ENCODE measurements around the gene FOXO1. TPM values are rescaled to one million over a fixed set of nuclear protein-coding genes. Genes with fewer than 3 reads are reported as not detected.

The FOXO1 gene
- total RNA-seq, 1 experiment from 2014 or later, result 12.2 TPM

DNA sequence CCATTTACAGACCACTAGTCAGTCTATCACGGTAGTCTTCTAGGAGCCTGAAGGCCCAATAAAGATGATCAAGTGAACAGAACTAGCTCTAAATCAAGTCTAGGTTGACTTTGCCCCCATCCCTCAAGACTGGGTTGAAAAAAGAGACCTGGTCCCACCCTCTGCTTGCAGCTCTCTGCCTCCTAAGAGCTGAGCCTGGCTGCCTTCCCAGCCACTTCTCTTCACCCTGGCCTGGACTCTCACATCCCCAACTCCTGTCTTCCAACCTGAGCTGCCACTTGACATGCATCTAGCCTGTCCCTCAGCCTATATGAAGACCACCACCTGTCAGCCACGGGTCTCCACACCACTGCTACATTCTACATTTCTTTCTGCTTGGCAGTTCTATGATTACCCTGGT lies 99.6 kb downstream of the FOXO1 start:
- Histone ChIP-seq H3K79me2 (ENCODE audit: insufficient read depth, low read length) (0 out of 2 replicates have a peak, but pooled peaks cover 3% of the 10 kb centered on the region), H3K9me3 (ENCODE audit: control insufficient read depth in 1 of 2, insufficient read depth in 1 of 2, low read depth in 1 of 2, low read length in 2 of 2) (no peaks in the 10 kb centered on the region), H3K4me2 (ENCODE audit: low read length) (no peak overlapping the region), H3K9ac (ENCODE audit: low read length) (no peak overlapping the region), H3K4me1 (ENCODE audit: control insufficient read depth in 1 of 2, insufficient read depth in 2 of 2, low read length in 2 of 2) (no peaks in the 10 kb centered on the region), H3K36me3 (ENCODE audit: control insufficient read depth in 1 of 2, insufficient read depth in 2 of 2, low read length in 2 of 2) (no peaks in the 10 kb centered on the region), H3K4me3 (replicated peaks in 1 of 2; ENCODE audit: low read depth in 1 of 2, low read length in 2 of 2) (no peak overlapping the region), H3K27me3 (ENCODE audit: insufficient read depth, low read length) (no peaks in the 10 kb centered on the region), H2AFZ (ENCODE audit: low read depth, low read length, poor library complexity, severe bottlenecking) (no peak overlapping the region), H3K27ac (ENCODE audit: low read depth, low read length) (no peak overlapping the region), H4K20me1 (ENCODE audit: insufficient read depth) (no peaks in the 10 kb centered on the region), H3K9me2 (ENCODE audit: insufficient read depth) (no peaks in the 10 kb centered on the region)
- intact Hi-C loops (cut with micrococcal nuclease), result no loop called here
- DNase-seq (ENCODE audit: low read depth, low spot score) (no peak), ATAC-seq (no peak)
- ChIA-PET CTCF (no interaction called here), POLR2A (no interaction called here), RAD21 (ENCODE audit: low non-redundant PET in 1 of 2, low total read pairs in 2 of 2, uncharacterized antibody in 2 of 2, unreplicated experiment in 2 of 2) (no interaction called here)
- no peak for TF ChIP-seq FOSL1 (IDR thresholded peaks at IDR 0.05; ENCODE audit: low read depth)
- no peak for TF ChIP-seq ZFX (IDR thresholded peaks at IDR 0.05)
- no peak for TF ChIP-seq CTCF (IDR thresholded peaks at IDR 0.05 in 2 of 3, conservative IDR thresholded peaks at IDR 0.05 in 1 of 3; ENCODE audit: borderline replicate concordance in 1 of 3, insufficient read depth in 1 of 3, low read depth in 2 of 3, low read length in 2 of 3)
- no TSS peak for BruUV-seq (replicated peaks)

DNA sequence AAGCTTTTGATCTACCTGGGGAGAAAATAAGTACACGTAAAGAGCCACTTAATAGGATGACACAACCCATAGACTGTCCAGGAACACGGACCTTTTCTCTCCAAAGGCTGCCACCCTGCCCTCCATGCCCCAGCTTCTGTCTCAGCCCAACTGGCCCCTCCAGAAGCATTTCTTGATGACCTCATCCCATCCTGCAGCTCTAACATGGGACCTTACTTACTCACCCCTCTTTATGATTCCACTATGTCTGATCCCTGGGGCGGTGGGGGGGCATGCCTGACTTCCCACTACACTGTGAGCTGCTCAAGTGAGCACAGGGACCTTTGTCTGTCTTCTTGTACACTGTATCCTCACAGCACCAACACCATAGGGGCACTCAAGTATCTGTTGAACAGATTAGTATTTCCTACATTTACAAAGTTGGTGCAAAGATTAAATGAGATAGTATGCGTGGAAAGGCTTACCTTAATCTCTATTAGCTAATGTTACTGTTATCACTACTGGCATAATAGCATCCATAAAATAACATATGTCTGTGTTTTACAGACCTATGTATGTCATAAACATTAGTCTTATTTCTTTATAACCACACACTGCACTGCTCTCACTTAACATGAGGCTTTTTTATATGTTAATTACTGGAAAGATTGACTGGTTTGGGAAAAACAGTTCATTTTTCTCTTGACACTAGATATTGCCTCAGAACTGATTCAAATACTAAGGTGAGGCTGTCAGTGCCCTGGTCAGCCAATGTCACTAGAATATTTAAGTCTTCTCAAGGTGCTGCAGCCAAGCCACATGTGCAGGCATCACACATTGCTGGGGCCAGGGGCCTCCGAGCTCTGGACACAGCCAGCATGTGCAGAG lies 100.9 kb downstream of the FOXO1 start:
- POLR2A ChIA-PET, result no interaction called here
- Histone ChIP-seq H3K27ac (ENCODE audit: low read depth, low read length) (no peak overlapping the region), H3K4me2 (ENCODE audit: low read length) (no peak overlapping the region), H3K9ac (ENCODE audit: low read length) (no peak overlapping the region), H3K27me3 (ENCODE audit: insufficient read depth, low read length) (no peaks in the 10 kb centered on the region), H3K9me2 (ENCODE audit: insufficient read depth) (no peaks in the 10 kb centered on the region), H3K4me1 (ENCODE audit: control insufficient read depth in 1 of 2, insufficient read depth in 2 of 2, low read length in 2 of 2) (no peaks in the 10 kb centered on the region), H3K36me3 (ENCODE audit: control insufficient read depth in 1 of 2, insufficient read depth in 2 of 2, low read length in 2 of 2) (no peaks in the 10 kb centered on the region), H3K79me2 (ENCODE audit: insufficient read depth, low read length) (0 out of 2 replicates have a peak, but pooled peaks cover 3% of the 10 kb centered on the region), H3K9me3 (ENCODE audit: control insufficient read depth in 1 of 2, insufficient read depth in 1 of 2, low read depth in 1 of 2, low read length in 2 of 2) (no peaks in the 10 kb centered on the region), H4K20me1 (ENCODE audit: insufficient read depth) (no peaks in the 10 kb centered on the region), H3K4me3 (replicated peaks in 1 of 2; ENCODE audit: low read depth in 1 of 2, low read length in 2 of 2) (no peak overlapping the region), H2AFZ (ENCODE audit: low read depth, low read length, poor library complexity, severe bottlenecking) (no peak overlapping the region)
- no TSS peak for BruUV-seq (replicated peaks)
- CTCF ChIA-PET, result no interaction called here
- RAD21 ChIA-PET (ENCODE audit: low non-redundant PET in 1 of 2, low total read pairs in 2 of 2, uncharacterized antibody in 2 of 2, unreplicated experiment in 2 of 2), result no interaction called here
- no peak for DNase-seq (ENCODE audit: low read depth, low spot score)
- no peak for ATAC-seq
- intact Hi-C loops (cut with micrococcal nuclease), result no loop called here
- TF ChIP-seq CEBPB (IDR thresholded peaks at IDR 0.05; ENCODE audit: low read depth) (no peak), POLR2A (IDR thresholded peaks at IDR 0.05; ENCODE audit: borderline replicate concordance, extremely low read depth, insufficient read depth, insufficient read length) (no peak), RAD21 (IDR thresholded peaks at IDR 0.05; ENCODE audit: low read depth) (no peak), SRF (IDR thresholded peaks at IDR 0.05; ENCODE audit: low read depth) (no peak), EZH2 (IDR thresholded peaks at IDR 0.05) (no peak), SP1 (IDR thresholded peaks at IDR 0.05; ENCODE audit: low read depth) (no peak), YY1 (IDR thresholded peaks at IDR 0.05; ENCODE audit: extremely low read depth, insufficient replicate concordance, low read depth, low read length) (no peak), JUND (IDR thresholded peaks at IDR 0.05) (no peak), CBX3 (IDR thresholded peaks at IDR 0.05; ENCODE audit: low read depth) (no peak), EGR1 (IDR thresholded peaks at IDR 0.05; ENCODE audit: low read depth) (no peak), ZNF274 (IDR thresholded peaks at IDR 0.05; ENCODE audit: low read depth, low read length) (no peak), MAX (IDR thresholded peaks at IDR 0.05) (no peak), FOSL1 (IDR thresholded peaks at IDR 0.05; ENCODE audit: low read depth) (no peak), CTCF (IDR thresholded peaks at IDR 0.05 in 2 of 3, conservative IDR thresholded peaks at IDR 0.05 in 1 of 3; ENCODE audit: borderline replicate concordance in 1 of 3, insufficient read depth in 1 of 3, low read depth in 2 of 3, low read length in 2 of 3) (no peak)
- TF ChIP-seq, protein P1, sequence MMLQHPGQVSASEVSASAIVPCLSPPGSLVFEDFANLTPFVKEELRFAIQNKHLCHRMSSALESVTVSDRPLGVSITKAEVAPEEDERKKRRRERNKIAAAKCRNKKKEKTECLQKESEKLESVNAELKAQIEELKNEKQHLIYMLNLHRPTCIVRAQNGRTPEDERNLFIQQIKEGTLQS (IDR thresholded peaks at IDR 0.05), result no peak

All from HCT116 (cell line).